ENCODE measurements around the gene FGL2.
"Not testable (repeated sequence)": the region's sequence is repeated elsewhere in the genome, so short reads cannot be mapped to it uniquely, and the experiment has no call there.

Gene FGL2

DNA sequence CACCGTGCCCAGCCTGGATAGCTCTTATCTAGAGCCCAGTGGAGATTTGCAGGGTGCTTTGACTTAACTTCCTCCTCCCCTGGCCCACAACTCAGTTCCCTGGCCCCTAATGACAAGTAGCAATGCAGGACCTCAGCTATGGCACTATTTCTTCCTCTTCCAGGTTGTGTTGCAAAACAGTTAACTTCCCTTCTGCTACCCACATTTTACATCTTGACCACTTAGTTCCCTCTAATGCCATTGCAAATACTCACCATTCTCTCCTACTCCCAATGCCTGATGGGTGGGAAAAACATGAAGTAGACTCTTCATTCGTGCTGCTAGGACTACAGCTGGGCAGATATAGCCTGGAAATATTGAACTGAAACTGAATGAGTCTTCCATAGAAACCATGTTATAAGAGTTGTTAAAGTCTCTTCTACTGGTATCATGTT is 39.1 kb upstream of the FGL2 start:
- Histone ChIP-seq H3K9me3 (ENCODE audit: control insufficient read depth, insufficient read depth, low read length) (no peaks in the 10 kb centered on the region), H3K36me3 (ENCODE audit: control insufficient read depth, low read length) (no peaks in the 10 kb centered on the region), H3K4me2 (ENCODE audit: low read length) (no peak overlapping the region), H3K4me3 (ENCODE audit: low read length) (no peak overlapping the region), H3K79me2 (ENCODE audit: control insufficient read depth, low read length) (no peaks in the 10 kb centered on the region), H3K9me2 (replicated peaks; ENCODE audit: control insufficient read depth, low read length) (no peaks in the 10 kb centered on the region), H4K20me1 (ENCODE audit: control insufficient read depth, insufficient read depth, low read depth, low read length) (no peaks in the 10 kb centered on the region), H3K4me1 (ENCODE audit: control insufficient read depth, low read length) (no peaks in the 10 kb centered on the region), H3K27me3 (ENCODE audit: control insufficient read depth, low read length) (no peaks in the 10 kb centered on the region), H3F3A (ENCODE audit: control insufficient read depth, insufficient read depth) (no peaks in the 10 kb centered on the region), H3K27ac (ENCODE audit: low read depth, low read length) (no peak overlapping the region)
- TF ChIP-seq, protein P1, sequence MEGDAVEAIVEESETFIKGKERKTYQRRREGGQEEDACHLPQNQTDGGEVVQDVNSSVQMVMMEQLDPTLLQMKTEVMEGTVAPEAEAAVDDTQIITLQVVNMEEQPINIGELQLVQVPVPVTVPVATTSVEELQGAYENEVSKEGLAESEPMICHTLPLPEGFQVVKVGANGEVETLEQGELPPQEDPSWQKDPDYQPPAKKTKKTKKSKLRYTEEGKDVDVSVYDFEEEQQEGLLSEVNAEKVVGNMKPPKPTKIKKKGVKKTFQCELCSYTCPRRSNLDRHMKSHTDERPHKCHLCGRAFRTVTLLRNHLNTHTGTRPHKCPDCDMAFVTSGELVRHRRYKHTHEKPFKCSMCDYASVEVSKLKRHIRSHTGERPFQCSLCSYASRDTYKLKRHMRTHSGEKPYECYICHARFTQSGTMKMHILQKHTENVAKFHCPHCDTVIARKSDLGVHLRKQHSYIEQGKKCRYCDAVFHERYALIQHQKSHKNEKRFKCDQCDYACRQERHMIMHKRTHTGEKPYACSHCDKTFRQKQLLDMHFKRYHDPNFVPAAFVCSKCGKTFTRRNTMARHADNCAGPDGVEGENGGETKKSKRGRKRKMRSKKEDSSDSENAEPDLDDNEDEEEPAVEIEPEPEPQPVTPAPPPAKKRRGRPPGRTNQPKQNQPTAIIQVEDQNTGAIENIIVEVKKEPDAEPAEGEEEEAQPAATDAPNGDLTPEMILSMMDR (IDR thresholded peaks at IDR 0.05; ENCODE audit: low read depth, low read length, poor library complexity, severe bottlenecking) = no peak
- no peak for TF ChIP-seq EZH2phosphoT487 (IDR thresholded peaks at IDR 0.05; ENCODE audit: borderline replicate concordance, low read length)

- Histone ChIP-seq H3F3A (ENCODE audit: control insufficient read depth, insufficient read depth) (no peaks in the 10 kb centered on the region), H3K4me3 (ENCODE audit: low read length) (no peak overlapping the region), H3K27me3 (ENCODE audit: control insufficient read depth, low read length) (peaks cover 3% of the 10 kb centered on the region; the same call in 1 of the 2 replicates), H3K27ac (ENCODE audit: low read depth, low read length) (no peak overlapping the region), H4K20me1 (ENCODE audit: control insufficient read depth, insufficient read depth, low read depth, low read length) (no peaks in the 10 kb centered on the region), H3K79me2 (ENCODE audit: control insufficient read depth, low read length) (no peaks in the 10 kb centered on the region), H3K36me3 (ENCODE audit: control insufficient read depth, low read length) (no peaks in the 10 kb centered on the region), H3K9me2 (replicated peaks; ENCODE audit: control insufficient read depth, low read length) (no peaks in the 10 kb centered on the region), H3K9me3 (ENCODE audit: control insufficient read depth, insufficient read depth, low read length) (no peaks in the 10 kb centered on the region), H3K4me1 (ENCODE audit: control insufficient read depth, low read length) (no peaks in the 10 kb centered on the region), H3K4me2 (ENCODE audit: low read length) (no peak overlapping the region)
- no peak for TF ChIP-seq EZH2phosphoT487 (IDR thresholded peaks at IDR 0.05; ENCODE audit: borderline replicate concordance, low read length)
- TF ChIP-seq, protein P1 (IDR thresholded peaks at IDR 0.05; ENCODE audit: low read depth, low read length, poor library complexity, severe bottlenecking) = no peak
These were observed 35.7 kb upstream of the FGL2 start for GRCh38 chr7:77235276-77235675.

DNA sequence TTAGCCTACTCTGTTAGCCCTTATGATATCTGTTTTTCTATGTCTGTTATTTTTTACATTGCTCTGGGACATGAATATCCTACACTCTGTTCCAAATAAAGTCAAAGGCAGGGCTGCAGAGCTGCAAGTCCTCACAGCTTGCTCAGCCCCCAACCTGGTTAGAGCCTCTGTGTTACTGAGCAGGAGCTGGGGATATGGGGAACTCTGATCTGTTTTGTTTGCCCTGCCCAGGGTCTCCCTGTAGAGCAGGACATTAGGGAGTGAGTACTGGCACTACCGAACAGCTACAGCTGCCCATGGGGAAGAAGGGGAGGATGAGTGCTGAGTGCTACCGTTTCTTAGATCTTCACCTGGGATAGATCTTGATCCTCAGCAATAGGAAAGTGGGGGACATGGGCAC is 32.8 kb upstream of the FGL2 start:
- Histone ChIP-seq H3K9me2 (replicated peaks; ENCODE audit: control insufficient read depth, low read length) (no peaks in the 10 kb centered on the region), H3K36me3 (ENCODE audit: control insufficient read depth, low read length) (no peaks in the 10 kb centered on the region), H3K4me2 (ENCODE audit: low read length) (no peak overlapping the region), H3K27me3 (ENCODE audit: control insufficient read depth, low read length) (peaks cover 3% of the 10 kb centered on the region; the same call in 1 of the 2 replicates), H3K9me3 (ENCODE audit: control insufficient read depth, insufficient read depth, low read length) (no peaks in the 10 kb centered on the region), H3K4me3 (ENCODE audit: low read length) (no peak overlapping the region), H3F3A (ENCODE audit: control insufficient read depth, insufficient read depth) (no peaks in the 10 kb centered on the region), H3K79me2 (ENCODE audit: control insufficient read depth, low read length) (no peaks in the 10 kb centered on the region), H3K27ac (ENCODE audit: low read depth, low read length) (no peak overlapping the region), H3K4me1 (ENCODE audit: control insufficient read depth, low read length) (no peaks in the 10 kb centered on the region), H4K20me1 (ENCODE audit: control insufficient read depth, insufficient read depth, low read depth, low read length) (no peaks in the 10 kb centered on the region)
- no peak for TF ChIP-seq EZH2phosphoT487 (IDR thresholded peaks at IDR 0.05; ENCODE audit: borderline replicate concordance, low read length)
- TF ChIP-seq, protein P1 (IDR thresholded peaks at IDR 0.05; ENCODE audit: low read depth, low read length, poor library complexity, severe bottlenecking) = no peak

GRCh38 chr7:77228795-77229194 is 29.2 kb upstream of the FGL2 start:
- not testable (repeated sequence) for H4K20me1 ChIP-seq (ENCODE audit: control insufficient read depth, insufficient read depth, low read depth, low read length); H3K4me1 ChIP-seq (ENCODE audit: control insufficient read depth, low read length); H3K27ac ChIP-seq (ENCODE audit: low read depth, low read length); H3F3A ChIP-seq (ENCODE audit: control insufficient read depth, insufficient read depth); H3K9me3 ChIP-seq (ENCODE audit: control insufficient read depth, insufficient read depth, low read length); H3K4me2 ChIP-seq (ENCODE audit: low read length); H3K79me2 ChIP-seq (ENCODE audit: control insufficient read depth, low read length); H3K36me3 ChIP-seq (ENCODE audit: control insufficient read depth, low read length); H3K27me3 ChIP-seq (ENCODE audit: control insufficient read depth, low read length); H3K9me2 ChIP-seq (replicated peaks; ENCODE audit: control insufficient read depth, low read length); H3K4me3 ChIP-seq (ENCODE audit: low read length)
